SK-N-SH (cell line): ENCODE results near the gene MPDU1. TPM values are rescaled to one million over a fixed set of nuclear protein-coding genes. Genes with fewer than 3 reads are reported as not detected.

Experiments
- CTCF ChIA-PET: fragments of 300-600, 350-600 bp; formaldehyde crosslinking; extraction: SDS; loops from one replicate; lab custom pipeline; 2021; lab: Yijun Ruan, JAX
- POLR2A ChIA-PET: fragments of 350-600 bp; sonication (Branson Sonifier 250); formaldehyde crosslinking; extraction: SDS; loops from one replicate; lab custom pipeline; 2020; ENCODE audit warnings: antibody characterized with exemption, inconsistent platforms; lab: Yijun Ruan, JAX
- DNase-seq: peaks from one replicate; pipeline ENCODE4 v3.0.0; 2012
- H2AFZ ChIP-seq: fragments of 200-600 bp; sonication (generic); 2 replicates; pipeline ENCODE4 v1.8.1; 2016; ENCODE audit warnings: antibody characterized with exemption, mild to moderate bottlenecking, low read depth
- H3F3A ChIP-seq: fragments of 200-600 bp; sonication (generic); replicated peaks from 2 replicates; pipeline ENCODE3; 2016; ENCODE audit warnings: antibody characterized with exemption, mild to moderate bottlenecking; ENCODE audit not compliant: insufficient read depth
- H3K27ac ChIP-seq, 2 experiments: fragments of 200-500 bp in 1 of 2; fragments of 200-600 bp in 1 of 2; sonication (Bioruptor generic) in 1 of 2; sonication (generic), shearing (Covaris generic) in 1 of 2; 2 replicates each; pipeline versions ENCODE4 v1.5.1 to v1.6.1; 2014 to 2016; ENCODE audit warnings: low read depth in 2 of 2, inconsistent platforms in 1 of 2, low read length in 1 of 2, mild to moderate bottlenecking in 1 of 2, mixed read lengths in 1 of 2
- H3K27me3 ChIP-seq: fragments of 200-600 bp; sonication (generic), shearing (Covaris generic); 2 replicates; pipeline ENCODE4 v1.6.1; 2016; ENCODE audit warnings: mixed run types; ENCODE audit not compliant: insufficient read depth
- H3K36me3 ChIP-seq, 2 experiments: fragments of 200-500 bp in 1 of 2; fragments of 200-600 bp in 1 of 2; sonication (Bioruptor generic) in 1 of 2; sonication (generic) in 1 of 2; replicated peaks in 1 of 2; 2 replicates each; pipeline versions ENCODE3 to v1.5.1; 2014 to 2016; ENCODE audit warnings: low read length in 1 of 2, mild to moderate bottlenecking in 1 of 2; ENCODE audit not compliant: insufficient read depth in 2 of 2, control insufficient read depth in 1 of 2
- H3K4me1 ChIP-seq, 2 experiments: fragments of 200-500 bp in 1 of 2; fragments of 200-600 bp in 1 of 2; sonication (Bioruptor generic) in 1 of 2; sonication (generic), shearing (Covaris generic) in 1 of 2; 2 replicates each; pipeline versions ENCODE4 v1.5.1 to v1.6.1; 2014 to 2016; ENCODE audit warnings: low read depth in 1 of 2, low read length in 1 of 2, mixed run types in 1 of 2; ENCODE audit not compliant: insufficient read depth in 2 of 2, control insufficient read depth in 1 of 2
- H3K4me2 ChIP-seq: fragments of 200-600 bp; sonication (generic), shearing (Covaris generic); 2 replicates; pipeline ENCODE4 v1.6.1; 2017; ENCODE audit warnings: mixed run types
- H3K4me3 ChIP-seq, 2 experiments: fragments of 200-500 bp in 1 of 2; fragments of 200-600 bp in 1 of 2; sonication (Bioruptor generic) in 1 of 2; sonication (generic), shearing (Covaris generic) in 1 of 2; 2 replicates each; pipeline versions ENCODE4 v1.5.1 to v1.8.1; 2014 to 2016; ENCODE audit warnings: low read depth in 2 of 2, inconsistent platforms in 1 of 2, low read length in 1 of 2, mild to moderate bottlenecking in 1 of 2, mixed read lengths in 1 of 2, moderate library complexity in 1 of 2
- H3K79me2 ChIP-seq: fragments of 200-600 bp; sonication (generic); 2 replicates; pipeline ENCODE4 v1.8.1; 2017; ENCODE audit warnings: mild to moderate bottlenecking; ENCODE audit not compliant: insufficient read depth
- H3K9ac ChIP-seq: fragments of 200-600 bp; sonication (generic); 2 replicates; pipeline ENCODE4 v1.6.1; 2017; ENCODE audit warnings: mixed run types
- H3K9me2 ChIP-seq: fragments of 200-600 bp; sonication (generic); 2 replicates; pipeline ENCODE4 v1.6.1; 2017; ENCODE audit warnings: mixed run types
- H3K9me3 ChIP-seq: fragments of 200-600 bp; sonication (generic); 2 replicates; pipeline ENCODE4 v1.6.1; 2017; ENCODE audit warnings: mixed run types, mild to moderate bottlenecking, moderate library complexity
- H4K20me1 ChIP-seq: fragments of 200-600 bp; sonication (generic); 2 replicates; pipeline ENCODE4 v1.6.1; 2017; ENCODE audit warnings: mild to moderate bottlenecking, mixed run types; ENCODE audit not compliant: insufficient read depth
- ELF1 ChIP-seq: IDR thresholded peaks from 2 replicates; pipeline ENCODE4 v1.4.0; 2012
- NRF1 ChIP-seq: IDR thresholded peaks from 2 replicates; pipeline ENCODE4 v1.6.1; 2012; ENCODE audit warnings: low read depth, mild to moderate bottlenecking, low read length
- RAD21 ChIP-seq: IDR thresholded peaks from 2 replicates; pipeline ENCODE4 v1.6.1; 2012; ENCODE audit warnings: mild to moderate bottlenecking, low read length
- REST ChIP-seq: IDR thresholded peaks from 2 replicates; pipeline ENCODE4 v1.6.1; 2012; ENCODE audit warnings: mild to moderate bottlenecking, low read depth, low read length, moderate library complexity
- SMC3 ChIP-seq: IDR thresholded peaks from 2 replicates; pipeline ENCODE4 v1.6.1; 2012; ENCODE audit warnings: low read depth, low read length, improper control_type of control experiment
- TCF12 ChIP-seq: IDR thresholded peaks from 2 replicates; pipeline ENCODE4 v1.4.0; 2012
- YY1 ChIP-seq: IDR thresholded peaks from 2 replicates; pipeline ENCODE4 v1.4.0; 2012; ENCODE audit warnings: low read depth, mild to moderate bottlenecking
- WGBS: methylation state at CpG from one replicate; pipeline ENCODE4 v1.1.6; 2017; ENCODE audit warnings: low lambda C conversion rate; 5-methylcytosine and 5-hydroxymethylcytosine counted together
- polyA plus RNA-seq, 3 experiments: library from polyadenylated mRNA; depleted of rRNA; stranded (reverse); fragments of >200 nt; gene quantifications; 2 replicates each; pipeline ENCODE4 v1.2.3, GENCODE V29; 2012
- TF ChIP-seq, protein P1 (sequence below): fragments of 200-600 bp; sonication (generic); IDR thresholded peaks from 2 replicates; pipeline ENCODE4 v1.6.1; 2017; ENCODE audit warnings: antibody characterized with exemption, mild to moderate bottlenecking, moderate library complexity

The MPDU1 gene
- polyA plus RNA-seq, 1 of the 3 experiments (the other 2 are of a cell fraction): 126 TPM

- TF ChIP-seq REST (no peak), RAD21 (peak; percentile 7; the same call in 1 of the 2 replicates), YY1 (no peak), TCF12 (no peak), NRF1 (no peak)
These were observed 48.0 kb downstream of the MPDU1 start (continued) for GRCh38 chr17:7631398-7632380.

DNA sequence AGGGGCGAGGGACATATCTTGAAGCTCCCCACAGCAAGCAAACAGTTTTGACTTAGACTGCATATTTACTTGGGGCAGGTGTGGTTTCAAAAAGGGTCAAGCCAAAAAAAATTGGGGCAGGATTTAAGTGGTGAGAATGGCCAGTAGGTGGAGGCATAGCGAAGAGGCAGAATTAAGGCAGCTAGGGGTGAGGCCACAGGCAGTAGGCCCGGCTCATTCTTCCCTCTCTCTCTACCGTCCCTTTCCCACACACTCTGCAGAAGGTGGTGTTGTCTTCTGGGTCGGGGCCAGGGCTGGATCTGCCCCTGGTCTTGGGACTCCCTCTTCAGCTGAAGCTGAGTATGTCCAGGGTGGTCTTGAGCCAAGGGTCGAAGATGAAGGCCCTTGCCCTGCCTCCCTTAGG is 48.8 kb downstream of the MPDU1 start:
- WGBS: 53% methylated on average over 6 of the region's 6 CpGs
- no peaks in the 10 kb centered on the region for H3K27me3 ChIP-seq
- H3K4me2 ChIP-seq: no peak overlapping the region
- peaks cover 0 to 12% of the 10 kb centered on the region in 2 experiments; a peak in 1 of 4 replicates for H3K4me1 ChIP-seq
- POLR2A ChIA-PET: interaction anchor here (0.9 to 4.6 kb wide), 2 partner anchors 19 to 54 kb away, joined by 3 to 31 read pairs; partner anchors contain the start of genes ATP1B2, TP53 and WRAP53
- H2AFZ ChIP-seq: no peak overlapping the region
- no peaks in the 10 kb centered on the region for H3F3A ChIP-seq
- H3K4me3 ChIP-seq: no peak overlapping the region; a peak in 1 of 4 replicates
- no peaks in the 10 kb centered on the region for H3K36me3 ChIP-seq
- CTCF ChIA-PET: interaction anchor here (0.7 to 11.8 kb wide), 17 partner anchors 9 to 292 kb away, joined by 3 to 166 read pairs (median 4); partner anchors contain the start of genes ATP1B2, DNAH2, EFNB3 and TP53
- H3K9ac ChIP-seq: no peak overlapping the region
- no peaks in the 10 kb centered on the region for H3K79me2 ChIP-seq
- no peaks in the 10 kb centered on the region for H4K20me1 ChIP-seq
- H3K27ac ChIP-seq: no peak overlapping the region
- DNase-seq: no peak
- no peaks in the 10 kb centered on the region for H3K9me2 ChIP-seq
- no peaks in the 10 kb centered on the region for H3K9me3 ChIP-seq
- TF ChIP-seq ELF1: no peak
- peak; percentile 43 for TF ChIP-seq RAD21
- TF ChIP-seq, protein P1, sequence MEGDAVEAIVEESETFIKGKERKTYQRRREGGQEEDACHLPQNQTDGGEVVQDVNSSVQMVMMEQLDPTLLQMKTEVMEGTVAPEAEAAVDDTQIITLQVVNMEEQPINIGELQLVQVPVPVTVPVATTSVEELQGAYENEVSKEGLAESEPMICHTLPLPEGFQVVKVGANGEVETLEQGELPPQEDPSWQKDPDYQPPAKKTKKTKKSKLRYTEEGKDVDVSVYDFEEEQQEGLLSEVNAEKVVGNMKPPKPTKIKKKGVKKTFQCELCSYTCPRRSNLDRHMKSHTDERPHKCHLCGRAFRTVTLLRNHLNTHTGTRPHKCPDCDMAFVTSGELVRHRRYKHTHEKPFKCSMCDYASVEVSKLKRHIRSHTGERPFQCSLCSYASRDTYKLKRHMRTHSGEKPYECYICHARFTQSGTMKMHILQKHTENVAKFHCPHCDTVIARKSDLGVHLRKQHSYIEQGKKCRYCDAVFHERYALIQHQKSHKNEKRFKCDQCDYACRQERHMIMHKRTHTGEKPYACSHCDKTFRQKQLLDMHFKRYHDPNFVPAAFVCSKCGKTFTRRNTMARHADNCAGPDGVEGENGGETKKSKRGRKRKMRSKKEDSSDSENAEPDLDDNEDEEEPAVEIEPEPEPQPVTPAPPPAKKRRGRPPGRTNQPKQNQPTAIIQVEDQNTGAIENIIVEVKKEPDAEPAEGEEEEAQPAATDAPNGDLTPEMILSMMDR: peak; percentile 51
- TF ChIP-seq SMC3: peak; percentile 38
